HCT116 (cell line): Measurements from ENCODE around the gene LIPN. TPM values are rescaled to one million over a fixed set of nuclear protein-coding genes. Genes with fewer than 3 reads are reported as not detected.

Experiments used
- ATAC-seq: fragments of 200-7000 bp; cut with Tn5 transposase; 2 replicates; pipeline ENCODE4 v1.9.1; 2020; ENCODE audit warnings: mild to moderate bottlenecking, moderate library complexity
- BruUV-seq: library from RNA; stranded (reverse); fragments of 400-500 nt; replicated peaks from 2 replicates; lab custom pipeline; 2021; lab: Mats Ljungman, UMichigan
- CTCF ChIA-PET: fragments of 300-600 bp; sonication (Branson Sonifier 250); formaldehyde crosslinking; loops from one replicate; lab custom pipeline; 2021; ENCODE audit warnings: antibody characterized with exemption; lab: Charles Lee
- POLR2A ChIA-PET: fragments of 300-600, 350-600 bp; sonication (Branson Sonifier 250); formaldehyde crosslinking; loops from one replicate; lab custom pipeline; 2021; ENCODE audit warnings: antibody characterized with exemption; lab: Charles Lee
- RAD21 ChIA-PET, 2 experiments: fragments of 300-600 bp; sonication (Branson Sonifier 250); formaldehyde crosslinking; loops; one replicate each; lab custom pipeline; 2023; ENCODE audit warnings: low total read pairs in 2 of 2; ENCODE audit not compliant: uncharacterized antibody in 2 of 2, unreplicated experiment in 2 of 2, low non-redundant PET in 1 of 2; lab: Charles Lee
- DNase-seq: peaks from one replicate; pipeline ENCODE4 v3.0.0-alpha.2; 2010; ENCODE audit warnings: low read depth, low spot score
- H2AFZ ChIP-seq: fragments of 200-600 bp; shearing (Covaris generic), sonication (generic); 2 replicates; pipeline ENCODE4 v1.6.1; 2017; ENCODE audit warnings: low read depth, mixed run types, mixed read lengths, antibody characterized with exemption, low read length; ENCODE audit not compliant: poor library complexity, severe bottlenecking
- H3K27ac ChIP-seq: 2 replicates; pipeline ENCODE4 v1.5.1; 2012; ENCODE audit warnings: low read depth, low read length
- H3K27me3 ChIP-seq: fragments of 200-600 bp; sonication (generic); 2 replicates; pipeline ENCODE4 v1.6.1; 2016; ENCODE audit warnings: mixed run types, low read length, mixed read lengths; ENCODE audit not compliant: insufficient read depth
- H3K36me3 ChIP-seq, 2 experiments: fragments of 200-500 bp in 1 of 2; fragments of 200-600 bp in 1 of 2; sonication (Bioruptor generic) in 1 of 2; sonication (generic) in 1 of 2; 2 replicates each; pipeline versions ENCODE4 v1.5.1 to v1.6.1; 2014 to 2016; ENCODE audit warnings: low read length in 2 of 2, inconsistent platforms in 1 of 2, mixed read lengths in 1 of 2, mixed run types in 1 of 2; ENCODE audit not compliant: insufficient read depth in 2 of 2, control insufficient read depth in 1 of 2
- H3K4me1 ChIP-seq, 2 experiments: fragments of 200-600 bp in 1 of 2; sonication (generic) in 1 of 2; 2 replicates each; pipeline versions ENCODE4 v1.5.1 to v1.6.1; 2012 to 2017; ENCODE audit warnings: low read length in 2 of 2, inconsistent platforms in 1 of 2, mild to moderate bottlenecking in 1 of 2, mixed read lengths in 1 of 2, mixed run types in 1 of 2, moderate library complexity in 1 of 2; ENCODE audit not compliant: insufficient read depth in 2 of 2, control insufficient read depth in 1 of 2
- H3K4me2 ChIP-seq: fragments of 200-600 bp; sonication (generic); 2 replicates; pipeline ENCODE4 v1.6.1; 2017; ENCODE audit warnings: mixed run types, low read length, mixed read lengths
- H3K4me3 ChIP-seq, 2 experiments: fragments of 200-600 bp in 1 of 2; sonication (generic) in 1 of 2; replicated peaks in 1 of 2; 2 replicates each; pipeline ENCODE4 v1.5.1; 2011 to 2016; ENCODE audit warnings: low read length in 2 of 2, control low read depth in 1 of 2, low read depth in 1 of 2, mild to moderate bottlenecking in 1 of 2, mixed read lengths in 1 of 2, mixed run types in 1 of 2
- H3K79me2 ChIP-seq: fragments of 200-600 bp; sonication (generic); 2 replicates; pipeline ENCODE4 v1.6.1; 2017; ENCODE audit warnings: mild to moderate bottlenecking, mixed run types, low read length, moderate library complexity, mixed read lengths; ENCODE audit not compliant: insufficient read depth
- H3K9ac ChIP-seq: fragments of 200-600 bp; sonication (generic); 2 replicates; pipeline ENCODE4 v1.6.1; 2016; ENCODE audit warnings: low read length, mixed read lengths
- H3K9me2 ChIP-seq: fragments of 200-600 bp; sonication (generic), shearing (Covaris generic); 2 replicates; pipeline ENCODE4 v1.6.1; 2017; ENCODE audit warnings: mixed run types, mild to moderate bottlenecking, moderate library complexity; ENCODE audit not compliant: insufficient read depth
- H3K9me3 ChIP-seq, 2 experiments: fragments of 200-500 bp in 1 of 2; fragments of 200-600 bp in 1 of 2; sonication (Bioruptor generic) in 1 of 2; sonication (generic) in 1 of 2; 2 replicates each; pipeline ENCODE4 v1.6.1; 2014 to 2017; ENCODE audit warnings: low read length in 2 of 2, mixed read lengths in 2 of 2, inconsistent platforms in 1 of 2, low read depth in 1 of 2, mild to moderate bottlenecking in 1 of 2, mixed run types in 1 of 2, moderate library complexity in 1 of 2; ENCODE audit not compliant: control insufficient read depth in 1 of 2, insufficient read depth in 1 of 2
- H4K20me1 ChIP-seq: fragments of 200-600 bp; sonication (generic), shearing (Covaris generic); 2 replicates; pipeline ENCODE4 v1.6.1; 2017; ENCODE audit warnings: mixed run types, mild to moderate bottlenecking, moderate library complexity; ENCODE audit not compliant: insufficient read depth
- CEBPB ChIP-seq: IDR thresholded peaks from 2 replicates; pipeline ENCODE4 v1.6.1; 2012; ENCODE audit warnings: low read depth
- CTCF ChIP-seq, 3 experiments: fragments of 200-600 bp in 1 of 3; sonication (generic) in 1 of 3; IDR thresholded peaks in 2 of 3; conservative IDR thresholded peaks in 1 of 3; 2 replicates each; pipeline ENCODE4 v1.5.1; 2012 to 2017; ENCODE audit warnings: low read depth in 2 of 3, low read length in 2 of 3, antibody characterized with exemption in 1 of 3, borderline replicate concordance in 1 of 3, control low read depth in 1 of 3, mild to moderate bottlenecking in 1 of 3, mixed read lengths in 1 of 3, mixed run types in 1 of 3, moderate library complexity in 1 of 3; ENCODE audit not compliant: insufficient read depth in 1 of 3
- EZH2phosphoT487 ChIP-seq: fragments of 200-600 bp; IDR thresholded peaks from 2 replicates; pipeline ENCODE4 v1.6.1; 2018; ENCODE audit warnings: antibody characterized with exemption, borderline replicate concordance
- JUND ChIP-seq: IDR thresholded peaks from 2 replicates; pipeline ENCODE4 v1.6.1; 2012
- MAX ChIP-seq: IDR thresholded peaks from 2 replicates; pipeline ENCODE4 v1.6.1; 2012
- SRF ChIP-seq: IDR thresholded peaks from 2 replicates; pipeline ENCODE4 v1.6.1; 2012; ENCODE audit warnings: low read depth
- YY1 ChIP-seq: IDR thresholded peaks from 2 replicates; pipeline ENCODE4 v1.6.1; 2011; ENCODE audit warnings: low read length, low read depth, moderate library complexity, mild to moderate bottlenecking; ENCODE audit not compliant: insufficient replicate concordance; ENCODE audit errors: extremely low read depth
- ZBTB33 ChIP-seq: IDR thresholded peaks from 2 replicates; pipeline ENCODE4 v1.6.1; 2011; ENCODE audit warnings: mild to moderate bottlenecking, low read length, moderate library complexity; ENCODE audit not compliant: insufficient replicate concordance; ENCODE audit errors: extremely low read depth
- ZFX ChIP-seq: fragments of 450-650 bp; IDR thresholded peaks from 2 replicates; pipeline ENCODE4 v1.6.1; 2017
- intact Hi-C: fragments of 100-400 bp; cut with micrococcal nuclease; formaldehyde crosslinking; loops from 2 replicates; pipeline ENCODE4 v1.10.0; 2022
- total RNA-seq: library from RNA; stranded (reverse); gene quantifications from one replicate; pipeline ENCODE4 v1.2.1, GENCODE V29; 2021; ENCODE audit not compliant: unreplicated experiment

The LIPN gene
- total RNA-seq, 1 experiment from 2014 or later: not detected

GRCh38 chr10:88787463-88787862 lies 27.6 kb downstream of the LIPN start:
- CTCF ChIA-PET: no interaction called here

GRCh38 chr10:88788924-88789323 lies 29.1 kb downstream of the LIPN start:
- Histone ChIP-seq H3K27ac (no peak overlapping the region), H3K9ac (no peak overlapping the region), H3K9me3 (no peaks in the 10 kb centered on the region), H3K4me2 (no peak overlapping the region), H2AFZ (no peak overlapping the region), H4K20me1 (no peaks in the 10 kb centered on the region), H3K4me3 (no peak overlapping the region), H3K4me1 (peaks cover 5% of the 10 kb centered on the region in 2 experiments; a peak in 3 of 4 replicates), H3K9me2 (no peaks in the 10 kb centered on the region), H3K27me3 (no peaks in the 10 kb centered on the region), H3K36me3 (no peaks in the 10 kb centered on the region), H3K79me2 (no peaks in the 10 kb centered on the region)
- CTCF ChIA-PET: no interaction called here
- no peak for DNase-seq
- intact Hi-C loops: no loop called here
- no TSS peak for BruUV-seq
- POLR2A ChIA-PET: no interaction called here
- RAD21 ChIA-PET: no interaction called here
- no peak for ATAC-seq
- TF ChIP-seq EZH2phosphoT487: no peak
- TF ChIP-seq CEBPB: no peak
- TF ChIP-seq SRF: no peak
- TF ChIP-seq JUND: no peak
- TF ChIP-seq ZFX: no peak
- no peak for TF ChIP-seq MAX
- no peak for TF ChIP-seq YY1
- no peak for TF ChIP-seq ZBTB33
- TF ChIP-seq CTCF (IDR thresholded peaks at IDR 0.05 in 2 of 3, conservative IDR thresholded peaks at IDR 0.05 in 1 of 3; ENCODE audit: borderline replicate concordance in 1 of 3, insufficient read depth in 1 of 3, low read depth in 2 of 3, low read length in 2 of 3): no peak

More at GRCh38 chr10:88787463-88787862, 27.6 kb downstream of the LIPN start:
- H3K27me3 ChIP-seq: no peaks in the 10 kb centered on the region
- H3K4me1 ChIP-seq: no peaks in the 10 kb centered on the region
- no peak overlapping the region for H3K9ac ChIP-seq
- no TSS peak for BruUV-seq
- no peak overlapping the region for H2AFZ ChIP-seq
- POLR2A ChIA-PET: no interaction called here
- H4K20me1 ChIP-seq: no peaks in the 10 kb centered on the region
- no peaks in the 10 kb centered on the region; the same call in 1 of the 2 replicates for H3K9me2 ChIP-seq
- H3K4me3 ChIP-seq: no peak overlapping the region
- DNase-seq (no peak), ATAC-seq (no peak)
- no peak overlapping the region for H3K27ac ChIP-seq
- H3K79me2 ChIP-seq: no peaks in the 10 kb centered on the region
- no peak for TF ChIP-seq CTCF (IDR thresholded peaks at IDR 0.05 in 2 of 3, conservative IDR thresholded peaks at IDR 0.05 in 1 of 3; ENCODE audit: borderline replicate concordance in 1 of 3, insufficient read depth in 1 of 3, low read depth in 2 of 3, low read length in 2 of 3)
- intact Hi-C loops: no loop called here
- RAD21 ChIA-PET: no interaction called here
- no peaks in the 10 kb centered on the region for H3K9me3 ChIP-seq
- no peak overlapping the region for H3K4me2 ChIP-seq
- H3K36me3 ChIP-seq: no peaks in the 10 kb centered on the region
